SK-N-SH treated with all-trans-retinoic acid at 6 μM for 48 hours (cell line): Measurements from ENCODE around the gene TXNL4B.

Source experiments
- ARNTL ChIP-seq: fragments of 450-650 bp; formaldehyde crosslinking; IDR thresholded peaks from 2 replicates; pipeline ENCODE4 v1.5.0; 2020; ENCODE audit warnings: low read depth, mild to moderate bottlenecking, moderate library complexity, borderline replicate concordance
- BACH2 ChIP-seq: fragments of 250-450 bp; sonication (Bioruptor Pico); IDR thresholded peaks from 2 replicates; pipeline ENCODE4 v1.9.0; 2021; ENCODE audit warnings: mild to moderate bottlenecking, borderline replicate concordance
- CSDC2 ChIP-seq: fragments of 250-450 bp; sonication (Bioruptor Pico); IDR thresholded peaks from 2 replicates; pipeline ENCODE4 v1.5.0; 2020; ENCODE audit warnings: mild to moderate bottlenecking, moderate library complexity
- GLIS3 ChIP-seq: fragments of 250-450 bp; sonication (Bioruptor Pico); IDR thresholded peaks from 2 replicates; pipeline ENCODE4 v1.5.0; 2020; ENCODE audit warnings: mild to moderate bottlenecking, moderate library complexity
- ISL1 ChIP-seq: fragments of 250-450 bp; sonication (Bioruptor Pico); IDR thresholded peaks from 2 replicates; pipeline ENCODE4 v2.1.2; 2022; ENCODE audit warnings: mild to moderate bottlenecking, moderate library complexity
- RARB ChIP-seq: fragments of 250-450 bp; sonication (Bioruptor Pico); IDR thresholded peaks from 2 replicates; pipeline ENCODE4 v1.8.0; 2021; ENCODE audit warnings: mild to moderate bottlenecking, moderate library complexity
- SNAI2 ChIP-seq: fragments of 250-450 bp; sonication (Bioruptor Pico); IDR thresholded peaks from 2 replicates; pipeline ENCODE4 v1.5.0; 2020; ENCODE audit warnings: mild to moderate bottlenecking, moderate library complexity
- TOX ChIP-seq: fragments of 250-450 bp; sonication (Bioruptor Pico); IDR thresholded peaks from 2 replicates; pipeline ENCODE4 v1.8.0; 2021; ENCODE audit warnings: mild to moderate bottlenecking, moderate library complexity, borderline replicate concordance
- ZFP3 ChIP-seq: fragments of 250-450 bp; sonication (Bioruptor Pico); IDR thresholded peaks from 2 replicates; pipeline ENCODE4 v1.5.0; 2020; ENCODE audit warnings: mild to moderate bottlenecking, moderate library complexity
- ZFP30 ChIP-seq: fragments of 450-650 bp; formaldehyde crosslinking; IDR thresholded peaks from 2 replicates; pipeline ENCODE4 v1.5.0; 2022; ENCODE audit warnings: mild to moderate bottlenecking, moderate library complexity
- ZNF565 ChIP-seq: fragments of 450-650 bp; formaldehyde crosslinking; conservative IDR thresholded peaks from 2 replicates; pipeline ENCODE4 v1.5.0; 2020; ENCODE audit warnings: low read depth, mild to moderate bottlenecking, moderate library complexity
- TF ChIP-seq, protein P1 (sequence below): fragments of 250-450 bp; sonication (Bioruptor Pico); IDR thresholded peaks from 2 replicates; pipeline ENCODE4 v1.8.0; 2020; ENCODE audit warnings: mild to moderate bottlenecking, moderate library complexity, borderline replicate concordance
- TF ChIP-seq, protein P2 (sequence below): fragments of 250-450 bp; sonication (Bioruptor Pico); IDR thresholded peaks from 2 replicates; pipeline ENCODE4 v1.8.0; 2021; ENCODE audit warnings: low read depth, mild to moderate bottlenecking, moderate library complexity, borderline replicate concordance

DNA sequence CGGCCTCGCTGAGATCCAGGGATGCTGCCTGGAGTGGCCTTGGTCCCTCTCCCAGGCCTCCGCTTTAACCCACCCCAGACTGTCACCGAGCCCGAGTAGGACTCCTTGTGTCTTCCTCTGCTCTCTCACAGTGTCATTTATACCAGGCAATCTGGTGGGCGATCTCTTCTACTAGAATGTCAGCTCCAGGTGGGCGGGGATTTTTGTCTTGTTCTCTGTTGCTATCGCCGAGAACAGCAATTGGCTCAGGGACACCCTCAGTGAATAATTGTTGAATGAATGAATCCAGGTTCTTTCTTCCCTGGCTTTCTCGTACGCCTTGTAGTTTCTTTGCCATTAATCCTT, 818 bp upstream of the TXNL4B start:
- TF ChIP-seq BACH2 (no peak), RARB (CRISPR knock-in tag) (no peak), ZNF565 (no peak), ARNTL (CRISPR knock-in tag) (no peak), TOX (CRISPR knock-in tag) (no peak), CSDC2 (CRISPR knock-in tag) (no peak), ZFP3 (CRISPR knock-in tag) (no peak), GLIS3 (CRISPR knock-in tag) (no peak), ISL1 (no peak), ZFP30 (no peak), SNAI2 (no peak)
- TF ChIP-seq, protein P1, sequence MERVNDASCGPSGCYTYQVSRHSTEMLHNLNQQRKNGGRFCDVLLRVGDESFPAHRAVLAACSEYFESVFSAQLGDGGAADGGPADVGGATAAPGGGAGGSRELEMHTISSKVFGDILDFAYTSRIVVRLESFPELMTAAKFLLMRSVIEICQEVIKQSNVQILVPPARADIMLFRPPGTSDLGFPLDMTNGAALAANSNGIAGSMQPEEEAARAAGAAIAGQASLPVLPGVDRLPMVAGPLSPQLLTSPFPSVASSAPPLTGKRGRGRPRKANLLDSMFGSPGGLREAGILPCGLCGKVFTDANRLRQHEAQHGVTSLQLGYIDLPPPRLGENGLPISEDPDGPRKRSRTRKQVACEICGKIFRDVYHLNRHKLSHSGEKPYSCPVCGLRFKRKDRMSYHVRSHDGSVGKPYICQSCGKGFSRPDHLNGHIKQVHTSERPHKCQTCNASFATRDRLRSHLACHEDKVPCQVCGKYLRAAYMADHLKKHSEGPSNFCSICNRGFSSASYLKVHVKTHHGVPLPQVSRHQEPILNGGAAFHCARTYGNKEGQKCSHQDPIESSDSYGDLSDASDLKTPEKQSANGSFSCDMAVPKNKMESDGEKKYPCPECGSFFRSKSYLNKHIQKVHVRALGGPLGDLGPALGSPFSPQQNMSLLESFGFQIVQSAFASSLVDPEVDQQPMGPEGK (CRISPR knock-in tag) = no peak
- TF ChIP-seq, protein P2, sequence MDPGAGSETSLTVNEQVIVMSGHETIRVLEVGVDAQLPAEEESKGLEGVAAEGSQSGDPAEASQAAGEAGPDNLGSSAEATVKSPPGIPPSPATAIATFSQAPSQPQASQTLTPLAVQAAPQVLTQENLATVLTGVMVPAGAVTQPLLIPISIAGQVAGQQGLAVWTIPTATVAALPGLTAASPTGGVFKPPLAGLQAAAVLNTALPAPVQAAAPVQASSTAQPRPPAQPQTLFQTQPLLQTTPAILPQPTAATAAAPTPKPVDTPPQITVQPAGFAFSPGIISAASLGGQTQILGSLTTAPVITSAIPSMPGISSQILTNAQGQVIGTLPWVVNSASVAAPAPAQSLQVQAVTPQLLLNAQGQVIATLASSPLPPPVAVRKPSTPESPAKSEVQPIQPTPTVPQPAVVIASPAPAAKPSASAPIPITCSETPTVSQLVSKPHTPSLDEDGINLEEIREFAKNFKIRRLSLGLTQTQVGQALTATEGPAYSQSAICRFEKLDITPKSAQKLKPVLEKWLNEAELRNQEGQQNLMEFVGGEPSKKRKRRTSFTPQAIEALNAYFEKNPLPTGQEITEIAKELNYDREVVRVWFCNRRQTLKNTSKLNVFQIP (CRISPR knock-in tag) = no peak
